ENCODE data around the gene WNK1. TPM values are rescaled to one million over a fixed set of nuclear protein-coding genes. Genes with fewer than 3 reads are reported as not detected.

The WNK1 gene
- total and polyA plus RNA-seq, 2 donors (not counting 3 experiments of a cell fraction or from before 2014, with no cell fraction given): 46.3 to 108 TPM

DNA sequence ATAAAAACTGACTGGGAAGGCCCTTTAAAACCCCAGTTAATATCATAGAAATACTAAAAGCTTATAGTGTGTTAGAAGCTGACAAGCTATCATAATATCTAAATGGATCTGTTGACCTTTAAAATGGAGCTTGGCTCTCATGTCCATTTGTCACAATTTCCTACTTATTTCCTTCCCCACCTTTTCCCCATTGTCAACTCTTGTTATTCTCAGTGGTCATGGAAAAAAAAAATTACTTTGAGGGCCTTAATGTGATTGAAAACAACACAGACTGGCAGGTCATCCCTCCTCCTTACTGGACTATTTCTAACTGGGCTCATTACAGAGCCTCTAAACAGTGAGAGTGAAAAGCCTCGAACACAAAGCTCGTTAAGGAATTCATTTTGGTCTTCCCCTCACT lies 13.7 kb upstream of the WNK1 start:
- intact Hi-C loops (cut with micrococcal nuclease): no loop called here
- Histone ChIP-seq H3K79me2 (ENCODE audit: control insufficient read depth, insufficient read depth, low read length) (no peaks in the 10 kb centered on the region), H3K4me3 (replicated peaks in 1 of 3; ENCODE audit: insufficient read depth in 1 of 3, low read depth in 1 of 3, low read length in 3 of 3) (no peak overlapping the region), H3K9ac (replicated peaks; ENCODE audit: extremely low read depth, insufficient read depth, low read length) (no peak overlapping the region), H3K27ac (ENCODE audit: insufficient read depth, low read depth, low read length) (no peak overlapping the region), H4K20me1 (replicated peaks; ENCODE audit: control insufficient read depth, extremely low read depth, insufficient read depth, low read length) (no peaks in the 10 kb centered on the region), H2AFZ (ENCODE audit: low read depth, low read length) (no peak overlapping the region), H3K36me3 (ENCODE audit: control insufficient read depth in 2 of 2, extremely low read depth in 1 of 2, insufficient read depth in 2 of 2, low read length in 2 of 2) (no peaks in the 10 kb centered on the region), H3K9me3 (replicated peaks; ENCODE audit: control insufficient read depth, insufficient read depth, low read length) (no peaks in the 10 kb centered on the region), H3K27me3 (ENCODE audit: control insufficient read depth in 2 of 2, insufficient read depth in 2 of 2, low read length in 2 of 2) (no peaks in the 10 kb centered on the region), H3K9me1 (replicated peaks; ENCODE audit: control insufficient read depth, extremely low read depth, insufficient read depth, low read length) (no peaks in the 10 kb centered on the region), H3K4me1 (ENCODE audit: control insufficient read depth, extremely low read depth, insufficient read depth, low read length) (peaks cover 16% of the 10 kb centered on the region), H3K4me2 (ENCODE audit: insufficient read depth, low read length) (no peak overlapping the region)
- dilution Hi-C loops (cut with MboI; ENCODE audit: extremely low pct_ligation_motif_present, low sequenced_read_pairs): no loop called here
- TF ChIP-seq FOS (IDR thresholded peaks at IDR 0.05; ENCODE audit: borderline replicate concordance, insufficient read depth, low read length) (no peak), POLR2A (IDR thresholded peaks at IDR 0.05; ENCODE audit: low read depth, low read length) (no peak), EZH2 (IDR thresholded peaks at IDR 0.05; ENCODE audit: borderline replicate concordance, low read depth, low read length, severe bottlenecking) (no peak), POLR2AphosphoS5 (IDR thresholded peaks at IDR 0.05; ENCODE audit: insufficient read depth, low read depth, low read length) (no peak), MYC (IDR thresholded peaks at IDR 0.05; ENCODE audit: low read depth, low read length) (no peak), JUN (IDR thresholded peaks at IDR 0.05; ENCODE audit: borderline replicate concordance, insufficient read depth, insufficient read length, low read depth) (no peak), GATA2 (IDR thresholded peaks at IDR 0.05; ENCODE audit: insufficient read depth, insufficient read length, low read depth, low read length) (no peak)
- TF ChIP-seq, protein P1, sequence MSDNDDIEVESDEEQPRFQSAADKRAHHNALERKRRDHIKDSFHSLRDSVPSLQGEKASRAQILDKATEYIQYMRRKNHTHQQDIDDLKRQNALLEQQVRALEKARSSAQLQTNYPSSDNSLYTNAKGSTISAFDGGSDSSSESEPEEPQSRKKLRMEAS (IDR thresholded peaks at IDR 0.05; ENCODE audit: insufficient read depth, insufficient read length): no peak
- TF ChIP-seq, protein P2, sequence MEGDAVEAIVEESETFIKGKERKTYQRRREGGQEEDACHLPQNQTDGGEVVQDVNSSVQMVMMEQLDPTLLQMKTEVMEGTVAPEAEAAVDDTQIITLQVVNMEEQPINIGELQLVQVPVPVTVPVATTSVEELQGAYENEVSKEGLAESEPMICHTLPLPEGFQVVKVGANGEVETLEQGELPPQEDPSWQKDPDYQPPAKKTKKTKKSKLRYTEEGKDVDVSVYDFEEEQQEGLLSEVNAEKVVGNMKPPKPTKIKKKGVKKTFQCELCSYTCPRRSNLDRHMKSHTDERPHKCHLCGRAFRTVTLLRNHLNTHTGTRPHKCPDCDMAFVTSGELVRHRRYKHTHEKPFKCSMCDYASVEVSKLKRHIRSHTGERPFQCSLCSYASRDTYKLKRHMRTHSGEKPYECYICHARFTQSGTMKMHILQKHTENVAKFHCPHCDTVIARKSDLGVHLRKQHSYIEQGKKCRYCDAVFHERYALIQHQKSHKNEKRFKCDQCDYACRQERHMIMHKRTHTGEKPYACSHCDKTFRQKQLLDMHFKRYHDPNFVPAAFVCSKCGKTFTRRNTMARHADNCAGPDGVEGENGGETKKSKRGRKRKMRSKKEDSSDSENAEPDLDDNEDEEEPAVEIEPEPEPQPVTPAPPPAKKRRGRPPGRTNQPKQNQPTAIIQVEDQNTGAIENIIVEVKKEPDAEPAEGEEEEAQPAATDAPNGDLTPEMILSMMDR (IDR thresholded peaks at IDR 0.05; ENCODE audit: extremely low read depth in 1 of 2, insufficient read depth in 1 of 2, low read depth in 1 of 2, low read length in 2 of 2): no peak
- DNase-seq (ENCODE audit: low read depth, low spot score) (peak; percentile 48), FAIRE-seq (no peak)
- ChIA-PET CTCF (interaction anchor here (0.8 to 3.2 kb wide), 4 partner anchors 12 to 168 kb away, joined by 3 to 29 read pairs (median 6); partner anchors contain the start of gene WNK1), POLR2A (no interaction called here)
- no TSS peak for BruUV-seq (replicated peaks)

Data from endothelial cell of umbilical vein (primary cell).